Measurements from ENCODE around the gene TUBA3E. TPM values are rescaled to one million over a fixed set of nuclear protein-coding genes. Genes with fewer than 3 reads are reported as not detected.

The TUBA3E gene
- total and polyA plus RNA-seq, 2 of the 8 experiments (the other 6 are each of a cell fraction or from before 2014, with no cell fraction given): not detected

DNA sequence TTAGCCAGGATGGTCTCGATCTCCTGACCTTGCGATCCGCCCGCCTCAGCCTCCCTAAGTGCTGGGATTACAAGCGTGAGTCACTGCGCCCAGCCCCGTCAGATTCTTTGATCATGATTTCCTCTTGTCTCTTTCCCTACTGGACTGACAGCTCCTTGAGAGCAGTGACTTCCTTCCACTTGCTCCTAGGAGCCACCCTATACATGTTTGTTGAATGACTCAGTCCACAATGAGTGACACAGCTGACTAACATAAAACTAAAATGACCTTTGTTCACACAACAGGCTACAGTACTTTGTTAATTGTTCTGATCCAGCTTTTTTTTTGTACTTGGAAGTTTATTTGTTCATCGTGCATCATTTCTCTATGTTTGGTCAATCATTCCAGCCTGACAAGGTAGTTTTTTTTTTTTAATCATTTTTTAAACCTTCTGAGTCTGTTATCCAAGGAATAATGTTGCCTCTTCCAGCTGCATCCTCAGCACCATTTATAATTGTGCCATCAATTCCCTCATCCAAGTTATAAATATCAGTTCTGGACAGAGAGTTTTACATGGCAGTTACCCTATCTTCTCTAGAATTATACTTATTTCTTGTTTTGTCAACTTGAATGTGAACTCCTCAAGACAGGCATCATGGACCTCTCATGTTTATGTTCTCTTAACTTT, 42.9 kb upstream of the TUBA3E start:
- H3K18ac ChIP-seq (ENCODE audit: extremely low read depth, low read length): no peak overlapping the region
- 96% methylated on average over 8 of the region's 8 CpGs; no CpG with 5 or more reads in 1 of the 2 experiments for WGBS, 2 experiments (ENCODE audit: extremely low coverage in 1 of 2, insufficient coverage in 1 of 2, insufficient read length in 1 of 2, insufficient replicate concordance in 2 of 2, low coverage in 1 of 2, low lambda C conversion rate in 2 of 2, missing lambda C conversion rate in 1 of 2)
- no peak overlapping the region for H2AK5ac ChIP-seq (ENCODE audit: low read depth, low read length)
- no peak overlapping the region for H3K56ac ChIP-seq (replicated peaks; ENCODE audit: insufficient read length, low read depth, low read length)
- DNase-seq (ENCODE audit: low read depth in 1 of 2, low spot score in 2 of 2) (no peak), FAIRE-seq (no peak)
- no peak overlapping the region for H3K14ac ChIP-seq (ENCODE audit: insufficient read length)
- H2BK20ac ChIP-seq (ENCODE audit: low read length): no peak overlapping the region
- no peaks in the 10 kb centered on the region for H3K27me3 ChIP-seq (replicated peaks in 1 of 4; ENCODE audit: control insufficient read depth in 3 of 4, extremely low read depth in 1 of 4, insufficient read depth in 3 of 4, low read length in 3 of 4)
- POLR2A ChIA-PET (ENCODE audit: partially characterized antibody): no interaction called here
- no peak overlapping the region for H2AFZ ChIP-seq (ENCODE audit: low read length)
- no peaks in the 10 kb centered on the region for H3K23me2 ChIP-seq (ENCODE audit: low read depth, low read length)
- H2BK5ac ChIP-seq (ENCODE audit: low read depth, low read length): no peak overlapping the region
- H4K91ac ChIP-seq (replicated peaks; ENCODE audit: insufficient read length, low read length): no peak overlapping the region
- no peaks in the 10 kb centered on the region for H3K79me1 ChIP-seq (ENCODE audit: low read depth, low read length)
- no peaks in the 10 kb centered on the region for H3K79me2 ChIP-seq (ENCODE audit: control insufficient read depth in 1 of 2, insufficient read depth in 2 of 2, low read length in 2 of 2)
- no peak overlapping the region for H2BK120ac ChIP-seq (replicated peaks; ENCODE audit: low read depth, low read length)
- no peaks in the 10 kb centered on the region for H3K9me3 ChIP-seq (ENCODE audit: insufficient read depth in 2 of 2, low read depth in 1 of 2, low read length in 1 of 2)
- H3K4me2 ChIP-seq (ENCODE audit: insufficient read depth in 1 of 2, low read depth in 2 of 2, low read length in 2 of 2): no peak overlapping the region
- no peak overlapping the region for H3K4ac ChIP-seq (replicated peaks; ENCODE audit: insufficient read length, low read depth, low read length)
- no peak overlapping the region for H3K9ac ChIP-seq (replicated peaks in 1 of 4; ENCODE audit: extremely low read depth in 1 of 4, low read depth in 3 of 4, low read length in 3 of 4)
- no peaks in the 10 kb centered on the region for H4K20me1 ChIP-seq (replicated peaks in 1 of 2; ENCODE audit: control insufficient read depth in 1 of 2, insufficient read depth in 2 of 2, low read length in 2 of 2)
- no peaks in the 10 kb centered on the region for H3K36me3 ChIP-seq (ENCODE audit: control insufficient read depth in 2 of 4, insufficient read depth in 4 of 4, low read length in 3 of 4)
- H4K5ac ChIP-seq (ENCODE audit: insufficient read length, low read depth, low read length): no peak overlapping the region
- no peak overlapping the region for H2BK12ac ChIP-seq (ENCODE audit: low read depth, low read length)
- no peak overlapping the region for H3K4me3 ChIP-seq (ENCODE audit: extremely low read depth in 1 of 4, insufficient read depth in 2 of 4, low read depth in 3 of 4, low read length in 4 of 4)
- no peaks in the 10 kb centered on the region for H3K4me1 ChIP-seq (replicated peaks in 1 of 4; ENCODE audit: control insufficient read depth in 3 of 4, insufficient read depth in 4 of 4, low read length in 3 of 4)
- no peak overlapping the region for H4K8ac ChIP-seq (ENCODE audit: extremely low read depth, insufficient read depth, low read length)
- H3K27ac ChIP-seq (ENCODE audit: low read depth, low read length): no peak overlapping the region
- no peak overlapping the region for H3K23ac ChIP-seq (ENCODE audit: insufficient read length)
- H2BK15ac ChIP-seq (ENCODE audit: low read length): no peak overlapping the region
- CTCF ChIA-PET (ENCODE audit: partially characterized antibody): no interaction called here
- TF ChIP-seq CREB1 (IDR thresholded peaks at IDR 0.05) (no peak), HDAC6 (IDR thresholded peaks at IDR 0.05; ENCODE audit: low read depth, low read length) (no peak), SIN3A (conservative IDR thresholded peaks at IDR 0.05 in 1 of 2, IDR thresholded peaks at IDR 0.05 in 1 of 2; ENCODE audit: low read depth in 1 of 2, low read length in 2 of 2) (no peak), POLR2AphosphoS5 (IDR thresholded peaks at IDR 0.05; ENCODE audit: low read depth, low read length) (no peak), TAF1 (IDR thresholded peaks at IDR 0.05; ENCODE audit: low read depth, low read length) (no peak), RFX5 (IDR thresholded peaks at IDR 0.05; ENCODE audit: borderline replicate concordance, low read depth, low read length) (no peak), CBX5 (IDR thresholded peaks at IDR 0.05; ENCODE audit: low read depth, low read length) (no peak), TEAD4 (IDR thresholded peaks at IDR 0.05; ENCODE audit: low read depth, low read length) (no peak), RNF2 (IDR thresholded peaks at IDR 0.05; ENCODE audit: borderline replicate concordance, low read depth, low read length, missing control alignments, poor library complexity, severe bottlenecking) (no peak), BCL11A (IDR thresholded peaks at IDR 0.05; ENCODE audit: low read depth in 2 of 2, low read length in 2 of 2) (no peak), CEBPB (IDR thresholded peaks at IDR 0.05; ENCODE audit: low read depth, low read length) (no peak), SAP30 (IDR thresholded peaks at IDR 0.05; ENCODE audit: insufficient read depth, insufficient replicate concordance, low read length) (no peak), CBX8 (IDR thresholded peaks at IDR 0.05; ENCODE audit: borderline replicate concordance, low read depth, low read length) (no peak), RXRA (IDR thresholded peaks at IDR 0.05; ENCODE audit: insufficient read depth, low read depth, low read length) (no peak)

Measured in H1 (cell line).